ENCODE results near the gene C17orf113. TPM values are rescaled to one million over a fixed set of nuclear protein-coding genes. Genes with fewer than 3 reads are reported as not detected.
A peak's percentile ranks its signal among the peaks of the same experiment; 100 is the strongest.

Gene C17orf113
- total and polyA plus RNA-seq, 2 experiments from 2014 or later = 0.29 to 2.1 TPM

- ATAC-seq = peak; percentile 87
- TF ChIP-seq, protein P1, sequence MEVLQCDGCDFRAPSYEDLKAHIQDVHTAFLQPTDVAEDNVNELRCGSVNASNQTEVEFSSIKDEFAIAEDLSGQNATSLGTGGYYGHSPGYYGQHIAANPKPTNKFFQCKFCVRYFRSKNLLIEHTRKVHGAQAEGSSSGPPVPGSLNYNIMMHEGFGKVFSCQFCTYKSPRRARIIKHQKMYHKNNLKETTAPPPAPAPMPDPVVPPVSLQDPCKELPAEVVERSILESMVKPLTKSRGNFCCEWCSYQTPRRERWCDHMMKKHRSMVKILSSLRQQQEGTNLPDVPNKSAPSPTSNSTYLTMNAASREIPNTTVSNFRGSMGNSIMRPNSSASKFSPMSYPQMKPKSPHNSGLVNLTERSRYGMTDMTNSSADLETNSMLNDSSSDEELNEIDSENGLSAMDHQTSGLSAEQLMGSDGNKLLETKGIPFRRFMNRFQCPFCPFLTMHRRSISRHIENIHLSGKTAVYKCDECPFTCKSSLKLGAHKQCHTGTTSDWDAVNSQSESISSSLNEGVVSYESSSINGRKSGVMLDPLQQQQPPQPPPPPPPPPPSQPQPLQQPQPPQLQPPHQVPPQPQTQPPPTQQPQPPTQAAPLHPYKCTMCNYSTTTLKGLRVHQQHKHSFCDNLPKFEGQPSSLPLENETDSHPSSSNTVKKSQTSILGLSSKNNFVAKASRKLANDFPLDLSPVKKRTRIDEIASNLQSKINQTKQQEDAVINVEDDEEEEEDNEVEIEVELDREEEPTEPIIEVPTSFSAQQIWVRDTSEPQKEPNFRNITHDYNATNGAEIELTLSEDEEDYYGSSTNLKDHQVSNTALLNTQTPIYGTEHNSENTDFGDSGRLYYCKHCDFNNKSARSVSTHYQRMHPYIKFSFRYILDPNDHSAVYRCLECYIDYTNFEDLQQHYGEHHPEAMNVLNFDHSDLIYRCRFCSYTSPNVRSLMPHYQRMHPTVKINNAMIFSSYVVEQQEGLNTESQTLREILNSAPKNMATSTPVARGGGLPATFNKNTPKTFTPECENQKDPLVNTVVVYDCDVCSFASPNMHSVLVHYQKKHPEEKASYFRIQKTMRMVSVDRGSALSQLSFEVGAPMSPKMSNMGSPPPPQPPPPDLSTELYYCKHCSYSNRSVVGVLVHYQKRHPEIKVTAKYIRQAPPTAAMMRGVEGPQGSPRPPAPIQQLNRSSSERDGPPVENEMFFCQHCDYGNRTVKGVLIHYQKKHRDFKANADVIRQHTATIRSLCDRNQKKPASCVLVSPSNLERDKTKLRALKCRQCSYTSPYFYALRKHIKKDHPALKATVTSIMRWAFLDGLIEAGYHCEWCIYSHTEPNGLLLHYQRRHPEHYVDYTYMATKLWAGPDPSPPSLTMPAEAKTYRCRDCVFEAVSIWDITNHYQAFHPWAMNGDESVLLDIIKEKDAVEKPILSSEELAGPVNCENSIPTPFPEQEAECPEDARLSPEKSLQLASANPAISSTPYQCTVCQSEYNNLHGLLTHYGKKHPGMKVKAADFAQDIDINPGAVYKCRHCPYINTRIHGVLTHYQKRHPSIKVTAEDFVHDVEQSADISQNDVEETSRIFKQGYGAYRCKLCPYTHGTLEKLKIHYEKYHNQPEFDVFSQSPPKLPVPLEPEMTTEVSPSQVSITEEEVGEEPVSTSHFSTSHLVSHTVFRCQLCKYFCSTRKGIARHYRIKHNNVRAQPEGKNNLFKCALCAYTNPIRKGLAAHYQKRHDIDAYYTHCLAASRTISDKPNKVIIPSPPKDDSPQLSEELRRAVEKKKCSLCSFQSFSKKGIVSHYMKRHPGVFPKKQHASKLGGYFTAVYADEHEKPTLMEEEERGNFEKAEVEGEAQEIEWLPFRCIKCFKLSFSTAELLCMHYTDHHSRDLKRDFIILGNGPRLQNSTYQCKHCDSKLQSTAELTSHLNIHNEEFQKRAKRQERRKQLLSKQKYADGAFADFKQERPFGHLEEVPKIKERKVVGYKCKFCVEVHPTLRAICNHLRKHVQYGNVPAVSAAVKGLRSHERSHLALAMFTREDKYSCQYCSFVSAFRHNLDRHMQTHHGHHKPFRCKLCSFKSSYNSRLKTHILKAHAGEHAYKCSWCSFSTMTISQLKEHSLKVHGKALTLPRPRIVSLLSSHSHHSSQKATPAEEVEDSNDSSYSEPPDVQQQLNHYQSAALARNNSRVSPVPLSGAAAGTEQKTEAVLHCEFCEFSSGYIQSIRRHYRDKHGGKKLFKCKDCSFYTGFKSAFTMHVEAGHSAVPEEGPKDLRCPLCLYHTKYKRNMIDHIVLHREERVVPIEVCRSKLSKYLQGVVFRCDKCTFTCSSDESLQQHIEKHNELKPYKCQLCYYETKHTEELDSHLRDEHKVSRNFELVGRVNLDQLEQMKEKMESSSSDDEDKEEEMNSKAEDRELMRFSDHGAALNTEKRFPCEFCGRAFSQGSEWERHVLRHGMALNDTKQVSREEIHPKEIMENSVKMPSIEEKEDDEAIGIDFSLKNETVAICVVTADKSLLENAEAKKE (CRISPR knock-in tag; IDR thresholded peaks at IDR 0.05) = no peak
- TF ChIP-seq POLR2AphosphoS5 (IDR thresholded peaks at IDR 0.05; ENCODE audit: low read depth) (no peak), NANOG (IDR thresholded peaks at IDR 0.05; ENCODE audit: borderline replicate concordance) (no peak), ZNF331 (CRISPR knock-in tag; IDR thresholded peaks at IDR 0.05; ENCODE audit: low read depth) (no peak), EZH2phosphoT487 (IDR thresholded peaks at IDR 0.05; ENCODE audit: unreplicated experiment) (no peak), EZH2 (IDR thresholded peaks at IDR 0.05; ENCODE audit: low read depth, unreplicated experiment) (no peak), ZNF114 (CRISPR knock-in tag; IDR thresholded peaks at IDR 0.05) (no peak)
- TF ChIP-seq, protein P2, sequence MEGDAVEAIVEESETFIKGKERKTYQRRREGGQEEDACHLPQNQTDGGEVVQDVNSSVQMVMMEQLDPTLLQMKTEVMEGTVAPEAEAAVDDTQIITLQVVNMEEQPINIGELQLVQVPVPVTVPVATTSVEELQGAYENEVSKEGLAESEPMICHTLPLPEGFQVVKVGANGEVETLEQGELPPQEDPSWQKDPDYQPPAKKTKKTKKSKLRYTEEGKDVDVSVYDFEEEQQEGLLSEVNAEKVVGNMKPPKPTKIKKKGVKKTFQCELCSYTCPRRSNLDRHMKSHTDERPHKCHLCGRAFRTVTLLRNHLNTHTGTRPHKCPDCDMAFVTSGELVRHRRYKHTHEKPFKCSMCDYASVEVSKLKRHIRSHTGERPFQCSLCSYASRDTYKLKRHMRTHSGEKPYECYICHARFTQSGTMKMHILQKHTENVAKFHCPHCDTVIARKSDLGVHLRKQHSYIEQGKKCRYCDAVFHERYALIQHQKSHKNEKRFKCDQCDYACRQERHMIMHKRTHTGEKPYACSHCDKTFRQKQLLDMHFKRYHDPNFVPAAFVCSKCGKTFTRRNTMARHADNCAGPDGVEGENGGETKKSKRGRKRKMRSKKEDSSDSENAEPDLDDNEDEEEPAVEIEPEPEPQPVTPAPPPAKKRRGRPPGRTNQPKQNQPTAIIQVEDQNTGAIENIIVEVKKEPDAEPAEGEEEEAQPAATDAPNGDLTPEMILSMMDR (conservative IDR thresholded peaks at IDR 0.05; ENCODE audit: low read depth in 2 of 2) = peak; percentile 56 to 87
- peak; percentile 92 for DNase-seq (ENCODE audit: low spot score)
- H2AFZ ChIP-seq = peak overlapping the region; percentile 15
- Mint-ChIP-seq H3K27ac (peak overlapping the region; percentile 75; the same call in 1 of the 2 replicates), H3K36me3 (ENCODE audit: low read depth) (peaks cover 17% of the 10 kb centered on the region), H3K4me3 (peak overlapping the region; percentile 43; the same call in 2 of the 3 replicates), H3K9me3 (no peaks in the 10 kb centered on the region; the same call in 2 of the 3 replicates), H3K4me1 (peaks cover 29% of the 10 kb centered on the region), H3K27me3 (ENCODE audit: insufficient read depth, low read depth, poor library complexity) (peaks cover 14% of the 10 kb centered on the region)
- H3K27me3 ChIP-seq (ENCODE audit: insufficient read depth) = no peaks in the 10 kb centered on the region
- no peak overlapping the region for H3K4me3 ChIP-seq
- no peaks in the 10 kb centered on the region for H3K79me2 ChIP-seq (replicated peaks; ENCODE audit: insufficient read depth)
- H3K36me3 ChIP-seq (ENCODE audit: insufficient read depth) = no peaks in the 10 kb centered on the region; the same call in 1 of the 2 replicates
- no peaks in the 10 kb centered on the region for H3K9me2 ChIP-seq (ENCODE audit: insufficient read depth)
- H3K4me2 ChIP-seq = peak overlapping the region; percentile 1; the same call in 1 of the 2 replicates
- H3K27ac ChIP-seq (ENCODE audit: low read depth) = no peak overlapping the region
- peaks cover 15% of the 10 kb centered on the region; the same call in 1 of the 2 replicates for H3F3A ChIP-seq (replicated peaks; ENCODE audit: low read depth)
- no peaks in the 10 kb centered on the region; the same call in 1 of the 2 replicates for H4K20me1 ChIP-seq (replicated peaks; ENCODE audit: insufficient read depth)
- peaks cover 5% of the 10 kb centered on the region; the same call in 1 of the 2 replicates for H3K4me1 ChIP-seq (ENCODE audit: insufficient read depth)
Observed at GRCh38 chr17:42027961-42028790, 22.2 kb downstream of the C17orf113 start.
